ENCODE results near the gene DMC1.
"Not testable (repeated sequence)": the region's sequence is repeated elsewhere in the genome, so short reads cannot be mapped to it uniquely, and the experiment has no call there.

The DMC1 gene

GRCh38 chr22:38497869-38498268 lies 72.1 kb downstream of the DMC1 start:
- DNase-seq: no peak

GRCh38 chr22:38494939-38495338 lies 75.0 kb downstream of the DMC1 start:
- no peak for DNase-seq

GRCh38 chr22:38494498-38494897 lies 75.5 kb downstream of the DMC1 start:
- no peak for DNase-seq

DNA sequence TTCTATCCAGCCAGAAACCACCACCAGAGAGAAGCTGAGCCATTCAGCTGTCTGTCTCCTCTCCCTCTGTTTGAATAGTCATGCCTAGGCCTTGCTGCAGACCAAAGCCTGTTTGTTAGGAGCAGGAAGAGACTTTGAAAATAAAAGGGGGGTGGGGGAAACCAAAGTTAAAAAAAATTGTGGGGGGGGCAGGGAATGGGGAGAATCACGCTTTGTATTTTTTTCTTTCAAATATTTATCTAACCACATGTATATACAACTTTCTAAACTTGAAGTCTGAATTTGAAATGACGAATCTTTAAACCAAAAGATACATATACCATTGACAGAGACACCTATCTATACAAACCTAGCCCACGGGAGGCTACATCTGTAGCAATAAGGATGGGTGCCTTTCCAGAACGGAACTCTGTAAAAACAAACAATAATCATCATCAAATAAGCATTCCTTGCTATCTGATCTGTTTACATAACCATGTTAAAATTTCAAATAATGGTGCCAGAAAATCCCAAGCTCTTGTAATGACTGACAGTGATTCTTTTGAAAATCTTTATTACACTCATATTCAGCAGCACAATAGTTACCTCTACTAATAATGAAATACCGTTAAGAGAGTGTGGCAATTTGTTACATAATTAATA lies 78.2 kb downstream of the DMC1 start:
- peak; percentile 50 for DNase-seq

GRCh38 chr22:38490915-38491314 lies 79.1 kb downstream of the DMC1 start:
- DNase-seq: peak; percentile 62

DNA sequence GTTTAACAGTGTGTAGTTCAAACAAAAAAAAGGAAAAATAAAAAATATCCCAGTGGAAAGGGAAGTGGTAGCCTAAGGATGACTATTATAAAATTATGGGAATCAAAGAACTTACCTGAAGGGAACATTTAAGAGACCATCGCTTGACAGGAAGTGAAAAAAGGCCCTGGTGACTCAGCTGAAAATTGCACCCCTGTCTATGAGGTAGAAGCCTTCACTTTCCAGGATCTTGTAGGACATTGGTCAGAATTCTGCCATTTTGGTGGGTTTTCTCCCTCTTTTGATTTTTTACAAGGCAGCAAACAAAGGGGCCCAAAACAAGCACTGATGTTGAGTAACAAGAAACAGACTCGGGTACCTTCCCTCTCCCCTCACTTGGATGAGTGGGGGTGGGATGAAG lies 79.5 kb downstream of the DMC1 start:
- peak; percentile 29 for DNase-seq

DNA sequence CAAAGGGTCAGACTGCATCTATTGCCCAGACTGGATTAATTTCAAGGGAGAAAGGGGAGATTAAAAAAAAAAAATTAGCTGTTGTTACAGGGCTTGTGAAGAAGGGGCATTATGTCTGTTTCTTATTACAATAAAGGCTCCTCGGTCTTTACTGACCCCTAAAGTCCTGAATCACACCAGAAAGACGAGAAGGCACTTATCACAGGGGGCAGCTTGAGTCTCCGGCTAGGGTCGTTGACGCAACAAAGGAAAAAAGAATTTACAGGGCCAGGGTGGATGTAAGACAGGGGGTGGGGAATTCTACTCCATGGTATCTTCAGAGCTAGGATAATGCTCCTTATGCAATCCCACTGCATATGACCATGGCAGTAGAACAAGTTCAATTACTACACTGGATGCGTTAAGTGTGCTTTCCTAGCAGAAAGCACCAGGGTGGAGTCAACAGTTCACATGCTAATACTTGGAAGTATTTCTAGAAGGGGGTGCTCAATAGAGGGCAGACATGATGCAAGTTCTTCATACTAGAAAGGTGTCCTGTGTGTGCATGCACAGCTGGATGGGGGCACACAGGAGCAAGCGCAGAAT lies 80.3 kb downstream of the DMC1 start:
- no peak for DNase-seq

- no peak for DNase-seq
These were observed 80.8 kb downstream of the DMC1 start for GRCh38 chr22:38489142-38489541.

DNA sequence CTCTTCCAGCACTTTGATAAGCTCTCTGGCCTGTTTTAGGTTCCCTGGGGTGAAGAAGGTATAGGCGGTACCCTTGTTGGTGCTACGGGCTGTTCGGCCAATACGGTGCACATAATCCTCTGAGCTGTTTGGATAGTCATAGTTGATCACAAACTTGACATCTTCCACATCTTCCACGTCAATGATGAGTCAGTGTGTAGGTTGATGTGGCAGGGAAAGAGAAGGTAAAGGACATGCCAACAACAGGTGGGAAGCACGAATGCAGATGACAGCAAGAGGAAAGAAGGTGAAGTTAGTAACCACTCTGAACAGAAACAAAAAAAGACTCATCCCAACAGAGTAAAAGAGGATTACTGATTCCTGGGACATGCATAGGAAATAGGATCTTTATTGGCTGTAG lies 82.0 kb downstream of the DMC1 start:
- peak; percentile 46 for DNase-seq

DNA sequence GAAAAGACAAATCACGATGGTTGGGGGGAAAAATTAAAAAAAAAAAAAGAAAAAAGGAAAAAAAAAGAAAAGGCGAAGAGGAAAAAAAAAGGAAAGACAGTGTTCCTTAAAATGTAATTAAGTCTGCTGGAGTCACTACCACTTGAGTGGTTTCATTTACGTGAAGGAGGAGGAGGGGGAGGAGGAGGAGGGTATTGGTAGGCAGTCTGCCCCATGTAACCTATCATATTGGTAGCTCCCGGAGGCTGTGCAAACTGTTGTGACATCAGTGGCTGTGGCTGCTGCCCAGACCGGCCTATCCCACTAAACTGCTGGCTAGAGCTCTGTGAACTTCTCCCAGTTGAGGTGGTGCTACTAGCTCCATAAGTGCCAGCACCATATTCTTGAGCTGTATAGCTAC lies 84.2 kb downstream of the DMC1 start:
- DNase-seq: no peak

- DNase-seq: no peak
These were observed 85.7 kb downstream of the DMC1 start for GRCh38 chr22:38484244-38484643.

- no peak for DNase-seq
These were observed 87.2 kb downstream of the DMC1 start for GRCh38 chr22:38482662-38483308.

- no peak for DNase-seq
These were observed 88.1 kb downstream of the DMC1 start for GRCh38 chr22:38481871-38482332.

DNA sequence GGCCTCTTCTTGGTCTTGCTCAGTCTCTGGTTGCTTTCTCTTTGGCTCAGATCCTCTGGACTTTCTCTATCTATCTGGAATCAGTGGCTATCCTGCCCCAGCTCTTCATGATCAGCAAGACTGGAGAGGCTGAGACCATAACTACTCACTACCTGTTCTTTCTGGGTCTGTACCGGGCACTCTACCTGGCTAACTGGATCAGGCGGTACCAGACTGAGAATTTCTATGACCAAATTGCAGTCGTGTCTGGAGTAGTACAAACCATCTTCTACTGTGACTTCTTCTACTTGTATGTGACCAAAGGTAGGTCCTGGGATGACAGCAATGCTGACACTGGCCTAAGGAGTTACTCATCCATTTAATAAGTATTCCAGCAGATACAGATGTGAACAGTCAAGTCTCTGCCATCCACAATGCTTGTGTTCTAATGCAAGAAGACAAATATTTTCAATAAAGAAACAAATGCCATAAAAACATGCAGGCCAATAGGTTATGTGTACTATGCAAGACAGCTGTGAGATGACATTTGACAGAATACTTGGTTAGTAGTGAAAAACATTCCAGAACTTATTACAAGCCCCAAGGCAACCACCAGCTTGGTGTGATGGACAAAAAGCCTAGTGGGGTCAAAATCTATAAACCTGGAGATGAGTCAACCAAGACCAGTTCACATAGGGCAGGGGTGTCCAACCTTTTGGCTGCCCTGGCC lies 88.7 kb downstream of the DMC1 start:
- no peak for DNase-seq

DNA sequence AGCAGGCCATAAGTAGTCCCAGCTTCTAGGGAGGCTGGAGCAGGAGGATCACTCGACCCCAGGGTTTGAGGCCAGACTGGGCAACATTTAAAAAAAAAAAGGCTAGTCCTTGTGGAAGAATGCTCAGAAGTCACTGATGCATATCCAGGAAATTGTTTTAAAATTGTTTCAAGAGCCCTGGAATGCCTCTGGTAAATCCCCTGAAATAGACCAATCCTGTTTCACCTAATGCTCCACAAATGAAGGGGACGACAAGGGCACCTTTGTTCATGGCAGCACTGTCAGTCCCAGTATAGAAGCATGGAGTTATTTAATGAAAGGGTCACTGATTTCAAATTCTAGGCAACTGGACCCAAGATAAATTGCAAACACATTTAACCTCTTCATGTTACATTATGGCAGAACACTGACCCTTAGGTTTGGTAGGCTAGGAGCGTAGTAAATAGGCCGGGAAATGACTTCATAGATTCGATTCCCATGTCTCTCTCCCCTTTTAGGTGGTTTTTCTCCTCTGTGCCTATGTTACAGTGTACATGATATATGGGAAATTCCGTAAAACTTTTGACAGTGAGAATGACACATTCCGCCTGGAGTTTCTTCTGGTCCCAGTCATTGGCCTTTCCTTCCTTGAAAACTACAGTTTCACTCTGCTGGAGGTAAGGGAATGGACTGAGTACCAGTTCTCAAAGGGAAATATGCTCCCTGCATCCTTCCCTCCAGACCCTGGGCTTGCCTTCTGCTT lies 90.7 kb downstream of the DMC1 start:
- no peak for DNase-seq

DNA sequence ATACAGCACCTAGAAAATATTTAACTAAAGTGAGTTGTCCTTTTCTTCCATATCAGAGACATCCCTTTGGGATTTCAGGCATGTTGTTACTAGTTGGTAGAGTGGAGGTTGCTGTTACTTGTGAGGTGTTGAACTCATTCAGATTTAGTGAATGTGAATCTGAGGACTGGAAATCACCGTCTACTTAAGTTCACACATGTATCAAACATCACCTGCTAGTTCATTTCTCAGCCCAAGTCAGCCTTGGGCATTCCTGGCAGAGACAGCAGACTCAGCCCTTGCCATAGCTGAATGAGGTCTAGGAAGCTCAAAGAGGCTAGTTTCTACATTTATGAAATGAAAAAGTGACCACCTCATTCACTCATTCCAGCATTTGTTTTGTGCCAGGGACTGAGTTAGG lies 92.4 kb downstream of the DMC1 start:
- no peak for DNase-seq

- DNase-seq: no peak
These were observed 95.9 kb downstream of the DMC1 start for GRCh38 chr22:38474003-38474607.

DNA sequence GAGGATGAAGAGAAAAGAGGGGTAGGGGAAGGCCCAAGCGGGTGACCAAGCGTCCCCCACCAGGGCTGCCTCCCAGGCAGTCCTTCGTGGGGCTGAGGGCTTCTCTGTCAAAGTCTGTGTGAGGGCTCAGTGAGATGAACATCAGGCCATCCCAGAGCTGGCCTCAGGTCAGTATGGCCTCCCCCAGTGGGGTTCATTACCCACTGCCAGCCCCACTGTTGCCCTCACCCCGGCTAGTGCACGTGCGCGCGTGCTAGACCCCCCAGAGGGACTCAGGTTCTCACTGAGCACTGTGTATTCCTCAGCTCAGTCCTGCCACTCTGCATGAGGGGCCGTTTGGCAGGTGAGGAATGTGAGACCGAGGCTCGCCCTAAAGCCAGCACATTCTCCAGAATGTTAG lies 98.7 kb downstream of the DMC1 start:
- DNase-seq: no peak

DNA sequence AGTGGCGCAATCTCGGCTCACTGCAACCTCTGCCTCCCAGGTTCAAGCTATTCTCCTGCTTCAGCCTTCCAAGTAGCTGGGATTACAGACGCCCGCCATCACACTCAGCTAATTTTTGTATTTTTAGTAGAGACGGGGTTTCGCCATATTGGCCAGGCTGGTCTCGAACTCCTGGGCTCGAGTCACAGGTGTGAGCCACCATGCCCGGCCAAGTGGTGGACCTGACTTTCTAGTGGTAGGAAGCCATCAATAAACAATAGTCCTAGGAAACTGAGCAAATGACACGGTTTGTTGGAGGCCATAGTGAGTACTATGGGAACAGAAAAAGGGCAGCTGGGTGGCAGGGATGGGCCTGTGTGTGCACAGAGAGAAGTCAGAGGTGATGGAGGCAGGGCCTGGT lies 99.8 kb downstream of the DMC1 start:
- not testable (repeated sequence) for DNase-seq

- no peak for DNase-seq
These were observed 100.6 kb downstream of the DMC1 start for GRCh38 chr22:38469306-38469781.
